Measurements from ENCODE around the gene LRRC25.

LRRC25 gene

GRCh38 chr19:18348171-18348570 is 49.3 kb downstream of the LRRC25 start:
- Histone ChIP-seq H3K9me3 (ENCODE audit: insufficient read depth, low read length) (no peaks in the 10 kb centered on the region), H3K4me3 (ENCODE audit: low read length) (no peak overlapping the region), H3K36me3 (replicated peaks; ENCODE audit: low read depth, low read length) (peaks cover 3% of the 10 kb centered on the region), H3K27me3 (ENCODE audit: low read depth, low read length) (no peaks in the 10 kb centered on the region), H3K4me2 (ENCODE audit: low read length) (no peak overlapping the region), H3K79me2 (ENCODE audit: low read length) (no peaks in the 10 kb centered on the region), H3K27ac (ENCODE audit: low read length) (no peak overlapping the region), H3K9ac (ENCODE audit: low read length) (no peak overlapping the region), H3K4me1 (ENCODE audit: low read length) (peaks cover 3% of the 10 kb centered on the region; the same call in 1 of the 2 replicates), H4K20me1 (ENCODE audit: insufficient read depth, low read length) (no peaks in the 10 kb centered on the region), H2AFZ (ENCODE audit: low read depth, low read length) (no peak overlapping the region)
- TF ChIP-seq EZH2phosphoT487 (IDR thresholded peaks at IDR 0.05; ENCODE audit: low read depth), result no peak
- TF ChIP-seq, protein P1, sequence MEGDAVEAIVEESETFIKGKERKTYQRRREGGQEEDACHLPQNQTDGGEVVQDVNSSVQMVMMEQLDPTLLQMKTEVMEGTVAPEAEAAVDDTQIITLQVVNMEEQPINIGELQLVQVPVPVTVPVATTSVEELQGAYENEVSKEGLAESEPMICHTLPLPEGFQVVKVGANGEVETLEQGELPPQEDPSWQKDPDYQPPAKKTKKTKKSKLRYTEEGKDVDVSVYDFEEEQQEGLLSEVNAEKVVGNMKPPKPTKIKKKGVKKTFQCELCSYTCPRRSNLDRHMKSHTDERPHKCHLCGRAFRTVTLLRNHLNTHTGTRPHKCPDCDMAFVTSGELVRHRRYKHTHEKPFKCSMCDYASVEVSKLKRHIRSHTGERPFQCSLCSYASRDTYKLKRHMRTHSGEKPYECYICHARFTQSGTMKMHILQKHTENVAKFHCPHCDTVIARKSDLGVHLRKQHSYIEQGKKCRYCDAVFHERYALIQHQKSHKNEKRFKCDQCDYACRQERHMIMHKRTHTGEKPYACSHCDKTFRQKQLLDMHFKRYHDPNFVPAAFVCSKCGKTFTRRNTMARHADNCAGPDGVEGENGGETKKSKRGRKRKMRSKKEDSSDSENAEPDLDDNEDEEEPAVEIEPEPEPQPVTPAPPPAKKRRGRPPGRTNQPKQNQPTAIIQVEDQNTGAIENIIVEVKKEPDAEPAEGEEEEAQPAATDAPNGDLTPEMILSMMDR (IDR thresholded peaks at IDR 0.05; ENCODE audit: low read depth, low read length), result no peak

DNA sequence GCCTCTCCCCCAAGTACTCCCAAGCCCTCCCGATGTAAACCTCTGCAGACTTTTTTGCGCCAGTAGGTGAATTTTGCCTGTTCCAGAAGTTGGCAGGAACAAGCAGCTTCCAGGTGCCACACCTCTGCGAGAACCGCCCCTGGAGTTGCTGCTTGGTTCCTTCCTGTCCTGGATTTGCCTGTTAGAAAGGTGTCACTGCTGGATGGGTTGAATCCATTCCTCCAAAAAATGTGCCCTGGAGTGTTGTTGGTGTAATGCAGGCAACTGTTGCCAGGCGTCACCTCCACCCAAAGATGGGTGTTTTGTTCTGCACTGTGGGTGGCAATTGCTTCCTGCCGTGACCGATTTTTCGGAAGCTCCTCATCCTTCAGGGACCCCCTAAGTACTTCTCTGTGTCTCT is 51.3 kb downstream of the LRRC25 start:
- H3K36me3 ChIP-seq (replicated peaks; ENCODE audit: low read depth, low read length), result peaks cover 3% of the 10 kb centered on the region
- peaks cover 7% of the 10 kb centered on the region for H3K4me1 ChIP-seq (ENCODE audit: low read length)
- H3K9me3 ChIP-seq (ENCODE audit: insufficient read depth, low read length), result no peaks in the 10 kb centered on the region
- H3K4me3 ChIP-seq (ENCODE audit: low read length), result no peak overlapping the region
- no peak overlapping the region for H2AFZ ChIP-seq (ENCODE audit: low read depth, low read length)
- H3K79me2 ChIP-seq (ENCODE audit: low read length), result no peaks in the 10 kb centered on the region
- no peaks in the 10 kb centered on the region for H4K20me1 ChIP-seq (ENCODE audit: insufficient read depth, low read length)
- TF ChIP-seq EZH2phosphoT487 (IDR thresholded peaks at IDR 0.05; ENCODE audit: low read depth), result no peak
- TF ChIP-seq, protein P1 (IDR thresholded peaks at IDR 0.05; ENCODE audit: low read depth, low read length), result no peak
- no peak overlapping the region for H3K4me2 ChIP-seq (ENCODE audit: low read length)
- no peaks in the 10 kb centered on the region for H3K27me3 ChIP-seq (ENCODE audit: low read depth, low read length)
- H3K27ac ChIP-seq (ENCODE audit: low read length), result no peak overlapping the region
- H3K9ac ChIP-seq (ENCODE audit: low read length), result no peak overlapping the region

DNA sequence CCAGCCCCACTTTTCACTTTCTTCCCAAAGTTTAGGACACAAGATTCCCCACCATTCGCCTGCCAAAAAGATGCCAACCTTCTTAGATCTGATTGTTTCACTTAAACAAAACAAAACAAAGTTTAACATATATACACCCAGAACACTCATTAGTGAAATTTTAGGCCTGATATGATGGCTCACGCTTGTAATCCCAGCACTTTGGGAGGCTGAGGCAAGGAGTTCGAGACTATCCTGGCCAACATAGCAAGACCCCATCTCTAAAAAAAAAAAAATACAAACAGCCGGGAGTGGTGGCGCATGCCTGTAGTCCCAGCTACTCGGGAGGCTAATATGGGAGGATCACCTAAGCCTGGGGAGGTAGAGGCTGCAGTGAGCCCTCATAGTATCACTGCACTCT is 52.1 kb downstream of the LRRC25 start:
- Histone ChIP-seq H2AFZ (ENCODE audit: low read depth, low read length) (no peak overlapping the region), H3K27ac (ENCODE audit: low read length) (no peak overlapping the region), H3K4me1 (ENCODE audit: low read length) (peaks cover 7% of the 10 kb centered on the region), H3K4me2 (ENCODE audit: low read length) (no peak overlapping the region), H4K20me1 (ENCODE audit: insufficient read depth, low read length) (no peaks in the 10 kb centered on the region), H3K9me3 (ENCODE audit: insufficient read depth, low read length) (no peaks in the 10 kb centered on the region), H3K4me3 (ENCODE audit: low read length) (no peak overlapping the region), H3K36me3 (replicated peaks; ENCODE audit: low read depth, low read length) (peaks cover under 1% of the 10 kb centered on the region), H3K27me3 (ENCODE audit: low read depth, low read length) (no peaks in the 10 kb centered on the region), H3K79me2 (ENCODE audit: low read length) (no peaks in the 10 kb centered on the region), H3K9ac (ENCODE audit: low read length) (no peak overlapping the region)
- no peak for TF ChIP-seq EZH2phosphoT487 (IDR thresholded peaks at IDR 0.05; ENCODE audit: low read depth)
- TF ChIP-seq, protein P1 (IDR thresholded peaks at IDR 0.05; ENCODE audit: low read depth, low read length), result no peak

- TF ChIP-seq, protein P1 (IDR thresholded peaks at IDR 0.05; ENCODE audit: low read depth, low read length), result no peak
- TF ChIP-seq EZH2phosphoT487 (IDR thresholded peaks at IDR 0.05; ENCODE audit: low read depth), result no peak
- no peaks in the 10 kb centered on the region for H3K9me3 ChIP-seq (ENCODE audit: insufficient read depth, low read length)
Measured at GRCh38 chr19:18344582-18344950, 52.9 kb downstream of the LRRC25 start.

More at GRCh38 chr19:18344582-18344950, 52.9 kb downstream of the LRRC25 start:
- Histone ChIP-seq H4K20me1 (ENCODE audit: insufficient read depth, low read length) (no peaks in the 10 kb centered on the region), H3K27me3 (ENCODE audit: low read depth, low read length) (no peaks in the 10 kb centered on the region), H3K27ac (ENCODE audit: low read length) (no peak overlapping the region), H3K4me1 (ENCODE audit: low read length) (peaks cover 10% of the 10 kb centered on the region), H3K79me2 (ENCODE audit: low read length) (no peaks in the 10 kb centered on the region), H2AFZ (ENCODE audit: low read depth, low read length) (no peak overlapping the region), H3K4me2 (ENCODE audit: low read length) (no peak overlapping the region), H3K4me3 (ENCODE audit: low read length) (no peak overlapping the region), H3K9ac (ENCODE audit: low read length) (no peak overlapping the region), H3K36me3 (replicated peaks; ENCODE audit: low read depth, low read length) (no peaks in the 10 kb centered on the region)

All from OCI-LY3 (cell line).